Measurements from ENCODE around the gene MYH13.
"Not testable (repeated sequence)": the region's sequence is repeated elsewhere in the genome, so short reads cannot be mapped to it uniquely, and the experiment has no call there.

Gene MYH13

DNA sequence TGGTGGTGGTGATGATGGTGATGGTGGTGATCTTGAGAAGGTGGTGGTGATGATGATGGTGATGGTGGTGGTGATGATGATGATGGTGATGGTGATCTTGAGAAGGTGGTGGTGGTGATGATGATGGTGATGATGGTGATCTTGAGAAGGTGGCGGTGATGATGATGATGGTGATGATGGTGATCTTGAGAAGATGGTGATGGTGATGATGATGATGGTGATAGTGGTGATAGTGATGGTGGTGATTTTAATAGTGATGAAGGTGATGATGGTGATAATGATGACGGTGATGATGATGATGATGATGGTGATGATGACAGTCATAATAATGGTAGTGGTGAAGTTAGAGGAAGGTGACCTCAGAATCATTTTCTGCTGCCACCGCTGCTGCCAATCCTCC lies 75.1 kb downstream of the MYH13 start:
- no peak for DNase-seq (ENCODE audit: extremely low spot score)
- TF ChIP-seq LEF1 (IDR thresholded peaks at IDR 0.05; ENCODE audit: borderline replicate concordance) (no peak), ARNT (IDR thresholded peaks at IDR 0.05) (no peak), FOXA1 (IDR thresholded peaks at IDR 0.05) (no peak)
- ChIA-PET CTCF (interaction anchor here (1.1 to 1.3 kb wide), 2 partner anchors 317 to 320 kb away, joined by 4 to 6 read pairs; no protein-coding TSS in a partner anchor), POLR2A (no interaction called here)

DNA sequence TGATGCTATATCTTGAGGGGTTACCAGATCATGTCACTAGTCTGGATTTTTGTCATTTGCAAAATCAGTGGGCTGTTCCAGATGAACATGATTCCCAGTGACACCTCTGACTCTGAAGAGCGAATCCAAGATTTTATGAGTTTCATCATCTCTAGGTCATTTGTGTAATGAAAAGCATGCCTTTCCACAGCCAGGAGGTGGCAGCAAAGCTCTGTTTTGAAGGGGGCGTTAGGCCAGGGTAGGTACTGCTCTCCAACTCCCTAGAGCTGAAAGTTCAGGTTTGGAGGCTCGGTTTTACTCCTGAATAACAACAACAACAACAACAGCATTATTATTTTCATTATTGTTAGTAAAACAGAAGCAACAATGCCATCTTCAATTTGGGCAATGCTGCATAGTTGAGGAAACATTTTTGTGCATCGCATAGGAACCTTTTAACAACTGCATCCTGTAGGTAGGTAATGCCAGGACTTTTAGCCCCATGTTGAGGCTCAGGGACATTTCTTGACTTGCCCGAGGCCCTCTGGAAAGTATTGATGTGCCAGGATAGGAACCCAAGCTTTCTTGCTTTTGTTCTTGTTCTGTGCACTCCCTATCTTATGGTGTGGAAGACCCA lies 77.0 kb downstream of the MYH13 start:
- POLR2A ChIA-PET: interaction anchor here (1.2 kb wide), 1 partner anchor 14 kb away, joined by 4 read pairs; no protein-coding TSS in a partner anchor
- TF ChIP-seq FOXA1 (IDR thresholded peaks at IDR 0.05): no peak
- no peak for TF ChIP-seq BHLHE40 (IDR thresholded peaks at IDR 0.05; ENCODE audit: borderline replicate concordance)
- peak; percentile 73 for DNase-seq (ENCODE audit: extremely low spot score)
- CTCF ChIA-PET: interaction anchor here (0.7 to 1.8 kb wide), 6 partner anchors 19 to 335 kb away, joined by 3 to 12 read pairs (median 4); no protein-coding TSS in a partner anchor

DNA sequence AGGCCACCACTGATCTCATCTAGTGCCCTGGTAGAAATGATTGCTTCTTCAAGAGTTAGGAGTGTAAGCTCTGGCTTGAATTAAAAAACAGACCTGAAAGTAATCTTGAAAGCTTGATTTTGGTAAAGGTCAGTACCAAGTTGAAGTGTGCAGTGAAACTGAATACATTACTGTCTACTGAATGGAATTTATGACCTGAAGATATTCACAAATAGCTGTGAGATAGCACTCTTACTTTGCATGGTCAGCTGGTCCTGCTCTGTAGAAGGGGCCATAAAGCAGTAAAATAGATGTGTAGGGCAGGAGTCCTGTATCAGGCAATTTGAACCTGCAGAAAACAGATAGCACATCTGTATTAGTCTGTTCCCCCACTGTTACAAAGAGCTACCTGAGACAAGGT lies 78.6 kb downstream of the MYH13 start:
- no peak for TF ChIP-seq L3MBTL2 (conservative IDR thresholded peaks at IDR 0.05)
- TF ChIP-seq NFRKB (IDR thresholded peaks at IDR 0.05): no peak
- TF ChIP-seq, protein P1, sequence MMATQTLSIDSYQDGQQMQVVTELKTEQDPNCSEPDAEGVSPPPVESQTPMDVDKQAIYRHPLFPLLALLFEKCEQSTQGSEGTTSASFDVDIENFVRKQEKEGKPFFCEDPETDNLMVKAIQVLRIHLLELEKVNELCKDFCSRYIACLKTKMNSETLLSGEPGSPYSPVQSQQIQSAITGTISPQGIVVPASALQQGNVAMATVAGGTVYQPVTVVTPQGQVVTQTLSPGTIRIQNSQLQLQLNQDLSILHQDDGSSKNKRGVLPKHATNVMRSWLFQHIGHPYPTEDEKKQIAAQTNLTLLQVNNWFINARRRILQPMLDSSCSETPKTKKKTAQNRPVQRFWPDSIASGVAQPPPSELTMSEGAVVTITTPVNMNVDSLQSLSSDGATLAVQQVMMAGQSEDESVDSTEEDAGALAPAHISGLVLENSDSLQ (IDR thresholded peaks at IDR 0.05): no peak
- TF ChIP-seq LEF1 (IDR thresholded peaks at IDR 0.05; ENCODE audit: borderline replicate concordance): no peak
- no peak for TF ChIP-seq ZNF384 (IDR thresholded peaks at IDR 0.05)
- TF ChIP-seq FOXM1 (IDR thresholded peaks at IDR 0.05; ENCODE audit: borderline replicate concordance): no peak
- no peak for TF ChIP-seq TARDBP (IDR thresholded peaks at IDR 0.05)
- TF ChIP-seq BHLHE40 (IDR thresholded peaks at IDR 0.05; ENCODE audit: borderline replicate concordance): no peak
- no peak for TF ChIP-seq ARNT (IDR thresholded peaks at IDR 0.05)
- TF ChIP-seq SUZ12 (IDR thresholded peaks at IDR 0.05): no peak
- no peak for TF ChIP-seq FOXA1 (IDR thresholded peaks at IDR 0.05)
- no peak for TF ChIP-seq HDGF (IDR thresholded peaks at IDR 0.05; ENCODE audit: borderline replicate concordance)
- no peak for TF ChIP-seq SP1 (IDR thresholded peaks at IDR 0.05)
- TF ChIP-seq ELF4 (IDR thresholded peaks at IDR 0.05): no peak
- TF ChIP-seq CTBP1 (IDR thresholded peaks at IDR 0.05; ENCODE audit: borderline replicate concordance): no peak
- no peak for TF ChIP-seq FOXK2 (IDR thresholded peaks at IDR 0.05)
- ChIA-PET CTCF (interaction anchor here (0.7 to 1.6 kb wide), 3 partner anchors 320 to 367 kb away, joined by 3 to 5 read pairs (median 4); no protein-coding TSS in a partner anchor), POLR2A (no interaction called here)
- no peak for DNase-seq (ENCODE audit: extremely low spot score)

DNA sequence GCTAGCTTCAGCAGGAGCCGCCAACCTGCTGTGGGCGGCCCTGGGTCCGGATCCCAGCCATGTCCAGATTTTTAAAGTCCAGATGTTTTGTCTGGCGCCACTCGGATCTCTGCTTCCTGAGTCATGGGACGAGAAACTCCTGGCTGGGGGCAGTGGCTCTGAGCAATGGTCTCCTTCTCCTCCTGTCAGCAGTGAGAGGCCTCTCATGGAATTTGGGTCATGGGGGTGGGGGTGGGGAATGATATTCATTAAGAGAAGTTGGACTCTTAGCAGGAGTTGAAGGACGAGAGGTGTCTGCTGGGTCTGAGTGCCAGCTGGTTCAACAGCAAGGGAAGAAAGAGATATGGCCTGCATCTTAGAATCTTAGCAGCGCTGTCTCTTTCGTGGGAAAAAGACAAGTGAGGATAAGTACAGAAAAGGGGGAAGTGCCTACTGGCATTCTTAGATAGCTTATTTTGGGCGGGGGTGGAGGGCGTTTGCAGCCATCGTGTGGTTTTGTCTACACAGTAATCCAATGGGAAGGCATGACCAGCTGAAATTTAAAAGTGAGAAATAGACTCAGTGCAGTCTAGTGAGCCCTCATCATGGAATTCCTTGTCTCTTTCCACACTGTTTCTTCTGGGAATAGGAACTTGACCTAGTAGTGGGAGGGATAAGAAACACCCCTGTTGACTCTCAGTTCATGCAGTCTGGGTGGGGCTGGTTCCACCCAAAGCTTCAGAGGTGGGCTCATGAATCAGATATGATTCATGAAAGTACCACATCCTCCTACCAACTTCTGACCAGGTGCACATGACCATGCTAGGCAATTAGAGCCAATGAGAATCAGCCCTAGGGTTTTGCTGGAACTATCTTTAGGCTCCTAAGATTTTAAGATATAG lies 80.5 kb downstream of the MYH13 start:
- TF ChIP-seq, protein P1 (IDR thresholded peaks at IDR 0.05): no peak
- no peak for TF ChIP-seq CTBP1 (IDR thresholded peaks at IDR 0.05; ENCODE audit: borderline replicate concordance)
- no peak for TF ChIP-seq HDGF (IDR thresholded peaks at IDR 0.05; ENCODE audit: borderline replicate concordance)
- TF ChIP-seq L3MBTL2 (conservative IDR thresholded peaks at IDR 0.05): no peak
- no peak for TF ChIP-seq FOXM1 (IDR thresholded peaks at IDR 0.05; ENCODE audit: borderline replicate concordance)
- TF ChIP-seq BHLHE40 (IDR thresholded peaks at IDR 0.05; ENCODE audit: borderline replicate concordance): no peak
- TF ChIP-seq ARNT (IDR thresholded peaks at IDR 0.05): no peak
- TF ChIP-seq ELF4 (IDR thresholded peaks at IDR 0.05): no peak
- TF ChIP-seq FOXA1 (IDR thresholded peaks at IDR 0.05): no peak
- TF ChIP-seq NFRKB (IDR thresholded peaks at IDR 0.05): no peak
- no peak for TF ChIP-seq ZNF384 (IDR thresholded peaks at IDR 0.05)
- no peak for TF ChIP-seq TARDBP (IDR thresholded peaks at IDR 0.05)
- DNase-seq (ENCODE audit: extremely low spot score): no peak
- ChIA-PET POLR2A (no interaction called here), CTCF (no interaction called here)

DNA sequence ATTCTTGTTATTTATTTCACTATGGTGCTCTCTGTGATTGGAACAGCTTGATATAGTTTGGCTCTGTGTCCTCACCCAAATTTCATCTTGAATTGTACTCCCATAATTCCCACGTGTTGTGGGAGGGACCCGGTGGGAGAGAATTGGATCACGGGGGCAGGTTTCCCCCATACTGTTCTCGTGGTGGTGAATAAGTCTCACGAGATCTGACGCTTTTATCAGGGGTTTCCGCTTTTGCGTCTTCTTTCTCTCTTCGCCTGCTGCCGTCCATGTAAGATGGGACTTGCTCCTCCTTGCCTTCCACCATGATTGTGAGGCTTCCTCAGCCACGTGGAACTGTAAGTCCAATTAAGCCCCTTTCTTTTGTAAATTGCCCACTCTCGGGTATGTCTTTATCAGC lies 81.2 kb downstream of the MYH13 start:
- CTCF ChIA-PET; POLR2A ChIA-PET; DNase-seq (ENCODE audit: extremely low spot score): not testable (repeated sequence)

DNA sequence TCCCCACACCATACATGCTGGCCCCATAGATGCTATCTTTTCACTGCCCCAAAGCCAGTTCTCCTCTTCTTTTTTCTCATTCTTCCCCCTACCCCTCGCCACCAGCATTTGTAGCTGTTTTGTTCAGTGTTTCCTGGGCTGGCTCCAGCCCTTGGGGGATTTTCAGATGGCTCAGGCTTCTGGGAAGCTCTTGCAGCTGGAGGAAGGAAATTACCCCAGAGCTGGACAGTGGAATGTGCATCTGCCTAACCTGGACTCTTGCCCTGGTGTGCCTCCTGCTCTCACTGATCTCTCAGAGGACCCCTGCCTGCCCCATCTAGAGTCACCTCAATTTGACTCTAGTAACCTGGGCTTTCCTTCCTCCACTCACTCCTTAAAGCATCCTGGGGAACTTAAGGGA lies 82.8 kb downstream of the MYH13 start:
- TF ChIP-seq L3MBTL2 (conservative IDR thresholded peaks at IDR 0.05) (no peak), FOXK2 (IDR thresholded peaks at IDR 0.05) (no peak), CTBP1 (IDR thresholded peaks at IDR 0.05; ENCODE audit: borderline replicate concordance) (no peak), NFRKB (IDR thresholded peaks at IDR 0.05) (no peak), ARNT (IDR thresholded peaks at IDR 0.05) (no peak), SP1 (IDR thresholded peaks at IDR 0.05) (no peak), LEF1 (IDR thresholded peaks at IDR 0.05; ENCODE audit: borderline replicate concordance) (no peak)
- POLR2A ChIA-PET: no interaction called here
- DNase-seq (ENCODE audit: extremely low spot score): no peak
- CTCF ChIA-PET: no interaction called here

DNA sequence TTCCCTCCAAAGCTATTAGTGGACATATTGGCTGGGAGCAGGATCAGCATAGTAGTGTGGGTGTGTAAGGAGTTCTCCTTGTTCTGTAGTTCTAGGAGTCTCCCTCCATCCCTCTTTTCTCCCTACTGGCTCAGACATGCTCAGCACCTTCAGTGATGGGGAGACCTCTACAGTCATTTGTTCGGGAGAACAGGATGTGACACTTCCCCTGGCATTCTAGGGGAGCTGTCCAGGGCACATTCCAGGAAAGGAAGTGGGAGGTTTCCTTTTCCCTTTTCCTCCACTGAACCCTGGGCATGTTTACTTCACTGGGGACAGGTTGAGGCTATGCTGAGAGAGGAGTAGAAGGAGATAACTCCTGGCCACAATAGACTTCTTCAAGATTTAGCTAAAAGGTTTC lies 86.5 kb downstream of the MYH13 start:
- CTCF ChIA-PET: no interaction called here

More for the DNA sequence above, 86.5 kb downstream of the MYH13 start:
- POLR2A ChIA-PET: no interaction called here
- DNase-seq (ENCODE audit: extremely low spot score): no peak
- TF ChIP-seq BHLHE40 (IDR thresholded peaks at IDR 0.05; ENCODE audit: borderline replicate concordance): no peak
- no peak for TF ChIP-seq ARNT (IDR thresholded peaks at IDR 0.05)
- TF ChIP-seq, protein P1 (IDR thresholded peaks at IDR 0.05): no peak
- no peak for TF ChIP-seq L3MBTL2 (conservative IDR thresholded peaks at IDR 0.05)
- no peak for TF ChIP-seq LEF1 (IDR thresholded peaks at IDR 0.05; ENCODE audit: borderline replicate concordance)
- no peak for TF ChIP-seq SP1 (IDR thresholded peaks at IDR 0.05)
- no peak for TF ChIP-seq FOXK2 (IDR thresholded peaks at IDR 0.05)
- no peak for TF ChIP-seq TARDBP (IDR thresholded peaks at IDR 0.05)
- no peak for TF ChIP-seq ZNF384 (IDR thresholded peaks at IDR 0.05)
- no peak for TF ChIP-seq ELF4 (IDR thresholded peaks at IDR 0.05)
- no peak for TF ChIP-seq FOXA1 (IDR thresholded peaks at IDR 0.05)
- no peak for TF ChIP-seq CTBP1 (IDR thresholded peaks at IDR 0.05; ENCODE audit: borderline replicate concordance)
- no peak for TF ChIP-seq FOXM1 (IDR thresholded peaks at IDR 0.05; ENCODE audit: borderline replicate concordance)
- TF ChIP-seq HDGF (IDR thresholded peaks at IDR 0.05; ENCODE audit: borderline replicate concordance): no peak
- no peak for TF ChIP-seq SUZ12 (IDR thresholded peaks at IDR 0.05)
- no peak for TF ChIP-seq NFRKB (IDR thresholded peaks at IDR 0.05)

Measured in HEK293T (cell line).